Fibroblast of lung (primary cell): ENCODE results near the gene COL8A2. TPM values are rescaled to one million over a fixed set of nuclear protein-coding genes. Genes with fewer than 3 reads are reported as not detected.
A peak's percentile ranks its signal among the peaks of the same experiment; 100 is the strongest.

ENCODE experiments used
- DNase-seq, 2 donors: peaks; one replicate each; pipeline versions ENCODE4 v3.0.0 to v3.0.0-alpha.2; 2010; ENCODE audit warnings: low read depth in 2 of 2
- H2AFZ ChIP-seq: 2 replicates; pipeline ENCODE4 v1.5.1; 2012; ENCODE audit warnings: low read length, control low read depth, inconsistent platforms
- H3K27ac ChIP-seq: 2 replicates; pipeline ENCODE4 v1.5.1; 2011; ENCODE audit warnings: low read length, control low read depth; ENCODE audit not compliant: insufficient read depth
- H3K27me3 ChIP-seq: 2 replicates; pipeline ENCODE4 v1.5.1; 2011; ENCODE audit warnings: mild to moderate bottlenecking, low read length; ENCODE audit not compliant: control insufficient read depth, insufficient read depth
- H3K36me3 ChIP-seq: 2 replicates; pipeline ENCODE4 v1.5.1; 2011; ENCODE audit warnings: low read length; ENCODE audit not compliant: control insufficient read depth, insufficient read depth
- H3K4me1 ChIP-seq: 2 replicates; pipeline ENCODE4 v1.5.1; 2011; ENCODE audit warnings: low read length; ENCODE audit not compliant: control insufficient read depth, insufficient read depth; ENCODE audit errors: extremely low read depth
- H3K4me2 ChIP-seq: 2 replicates; pipeline ENCODE4 v1.5.1; 2011; ENCODE audit warnings: low read length, control low read depth; ENCODE audit not compliant: insufficient read depth; ENCODE audit errors: extremely low read depth
- H3K4me3 ChIP-seq, 4 experiments: fragments of 200-600 bp in 1 of 4; sonication (generic) in 1 of 4; replicated peaks in 1 of 4; 2 replicates each; pipeline ENCODE4 v1.5.1; 2011 to 2016; ENCODE audit warnings: low read length in 4 of 4, low read depth in 3 of 4, mild to moderate bottlenecking in 3 of 4, control low read depth in 2 of 4, inconsistent platforms in 1 of 4, mixed read lengths in 1 of 4; ENCODE audit not compliant: insufficient read depth in 1 of 4; ENCODE audit errors: control extremely low read depth in 1 of 4
- H3K79me2 ChIP-seq: 2 replicates; pipeline ENCODE4 v1.5.1; 2012; ENCODE audit warnings: mild to moderate bottlenecking, low read length, inconsistent platforms; ENCODE audit not compliant: control insufficient read depth, insufficient read depth
- H3K9ac ChIP-seq: 2 replicates; pipeline ENCODE4 v1.5.1; 2011; ENCODE audit warnings: mild to moderate bottlenecking, low read length, control low read depth; ENCODE audit not compliant: insufficient read depth
- H3K9me3 ChIP-seq: 2 replicates; pipeline ENCODE4 v1.5.1; 2012; ENCODE audit warnings: low read depth, low read length; ENCODE audit not compliant: control insufficient read depth, insufficient read depth
- H4K20me1 ChIP-seq: 2 replicates; pipeline ENCODE4 v1.5.1; 2011; ENCODE audit warnings: low read length; ENCODE audit not compliant: control insufficient read depth, insufficient read depth; ENCODE audit errors: extremely low read depth
- EZH2 ChIP-seq: IDR thresholded peaks from 2 replicates; pipeline ENCODE4 v1.5.1; 2012; ENCODE audit warnings: low read length, control low read depth, mild to moderate bottlenecking; ENCODE audit errors: missing control alignments
- polyA plus RNA-seq, 2 donors: library from polyadenylated mRNA; depleted of rRNA in 1 of 2; stranded (reverse) in 1 of 2; unstranded in 1 of 2; fragments of >200 nt; gene quantifications; 2 replicates each; pipeline ENCODE4 v1.2.1, GENCODE V29; 2011 to 2012; ENCODE audit warnings: missing spikeins in 1 of 2
- total RNA-seq: library from RNA; depleted of rRNA; stranded (reverse); fragments of >200 nt; gene quantifications from 2 replicates; pipeline ENCODE4 v1.2.1, GENCODE V29; 2014
- TF ChIP-seq, protein P1 (sequence below), 2 donors: IDR thresholded peaks in 1 of 2; conservative IDR thresholded peaks in 1 of 2; 1 replicate in 1 of 2; 2 replicates in 1 of 2; pipeline ENCODE4 v1.5.1; 2011 to 2012; ENCODE audit warnings: low read length in 2 of 2, control low read depth in 1 of 2, inconsistent platforms in 1 of 2, low read depth in 1 of 2, mild to moderate bottlenecking in 1 of 2

COL8A2 gene
- total and polyA plus RNA-seq, 2 donors (not counting 1 experiment from before 2014, with no cell fraction given), result 2.9 to 31.0 TPM

DNA sequence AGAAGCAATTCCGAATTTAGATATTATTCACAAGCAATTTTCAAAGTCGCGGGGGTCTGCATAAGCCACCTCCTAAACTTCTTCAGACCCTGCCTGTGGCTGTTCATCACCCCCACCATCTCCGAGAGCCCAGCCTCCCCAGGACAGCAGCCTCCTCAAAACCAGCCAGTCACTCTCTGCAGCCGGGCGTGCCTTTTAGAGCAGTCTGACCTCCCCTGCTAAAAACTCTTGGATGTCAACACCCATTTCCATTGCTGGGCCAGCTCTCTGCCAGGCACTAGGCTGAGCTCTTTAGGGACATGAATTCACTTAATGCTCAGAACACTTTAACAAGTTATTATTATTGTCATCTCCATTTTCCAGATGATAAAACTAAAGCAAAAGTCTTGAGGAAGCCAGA is 24.6 kb downstream of the COL8A2 start:
- Histone ChIP-seq H3K4me2 (no peak overlapping the region), H3K4me3 (no peak overlapping the region), H3K36me3 (peaks cover 5% of the 10 kb centered on the region), H3K9me3 (no peaks in the 10 kb centered on the region), H3K79me2 (no peaks in the 10 kb centered on the region), H4K20me1 (no peaks in the 10 kb centered on the region), H3K4me1 (peaks cover 2% of the 10 kb centered on the region), H3K27ac (no peak overlapping the region), H3K27me3 (no peaks in the 10 kb centered on the region), H2AFZ (no peak overlapping the region), H3K9ac (no peak overlapping the region)
- TF ChIP-seq, protein P1, sequence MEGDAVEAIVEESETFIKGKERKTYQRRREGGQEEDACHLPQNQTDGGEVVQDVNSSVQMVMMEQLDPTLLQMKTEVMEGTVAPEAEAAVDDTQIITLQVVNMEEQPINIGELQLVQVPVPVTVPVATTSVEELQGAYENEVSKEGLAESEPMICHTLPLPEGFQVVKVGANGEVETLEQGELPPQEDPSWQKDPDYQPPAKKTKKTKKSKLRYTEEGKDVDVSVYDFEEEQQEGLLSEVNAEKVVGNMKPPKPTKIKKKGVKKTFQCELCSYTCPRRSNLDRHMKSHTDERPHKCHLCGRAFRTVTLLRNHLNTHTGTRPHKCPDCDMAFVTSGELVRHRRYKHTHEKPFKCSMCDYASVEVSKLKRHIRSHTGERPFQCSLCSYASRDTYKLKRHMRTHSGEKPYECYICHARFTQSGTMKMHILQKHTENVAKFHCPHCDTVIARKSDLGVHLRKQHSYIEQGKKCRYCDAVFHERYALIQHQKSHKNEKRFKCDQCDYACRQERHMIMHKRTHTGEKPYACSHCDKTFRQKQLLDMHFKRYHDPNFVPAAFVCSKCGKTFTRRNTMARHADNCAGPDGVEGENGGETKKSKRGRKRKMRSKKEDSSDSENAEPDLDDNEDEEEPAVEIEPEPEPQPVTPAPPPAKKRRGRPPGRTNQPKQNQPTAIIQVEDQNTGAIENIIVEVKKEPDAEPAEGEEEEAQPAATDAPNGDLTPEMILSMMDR (conservative IDR thresholded peaks at IDR 0.05 in 1 of 2, IDR thresholded peaks at IDR 0.05 in 1 of 2; ENCODE audit: low read depth in 1 of 2, low read length in 2 of 2), result no peak
- TF ChIP-seq EZH2, result no peak
- no peak for DNase-seq

DNA sequence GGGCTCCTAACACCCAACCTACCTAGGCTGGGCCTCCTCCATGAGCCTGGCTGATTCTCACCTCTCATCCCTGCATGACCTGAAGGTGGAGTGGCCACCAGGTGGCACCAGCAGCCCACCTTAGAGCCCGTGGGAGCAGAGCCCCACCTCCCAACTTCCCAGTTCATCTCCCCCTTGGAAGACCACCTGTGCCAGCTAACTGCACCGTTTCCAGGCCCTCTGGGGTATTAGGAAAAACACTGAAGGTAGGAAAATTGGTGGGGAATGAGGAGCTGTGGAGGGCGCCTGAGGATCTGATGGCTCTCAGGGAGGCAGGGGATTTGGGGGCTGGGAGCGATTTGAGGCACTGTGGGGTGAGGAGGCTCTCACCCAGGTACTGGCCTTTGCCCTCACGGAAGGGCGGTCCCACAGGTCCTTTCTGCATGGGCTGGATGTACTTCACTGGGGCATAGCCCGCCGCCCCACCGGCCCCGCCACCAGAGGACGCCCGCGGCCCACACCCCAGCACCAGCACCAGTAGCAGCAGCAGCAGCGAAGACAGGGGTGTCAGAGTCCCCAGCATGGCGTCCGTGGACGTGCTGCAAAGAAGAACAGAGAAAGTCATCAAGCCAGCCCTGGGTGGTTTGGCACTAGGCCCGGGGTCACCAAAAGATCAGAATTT is 25.2 kb downstream of the COL8A2 start:
- no peak overlapping the region for H3K27ac ChIP-seq
- TF ChIP-seq EZH2, result no peak
- TF ChIP-seq, protein P1 (conservative IDR thresholded peaks at IDR 0.05 in 1 of 2, IDR thresholded peaks at IDR 0.05 in 1 of 2; ENCODE audit: low read depth in 1 of 2, low read length in 2 of 2), result peak; percentile 80 to 84
- no peaks in the 10 kb centered on the region for H4K20me1 ChIP-seq
- H3K4me1 ChIP-seq, result peaks cover 2% of the 10 kb centered on the region
- H2AFZ ChIP-seq, result no peak overlapping the region
- H3K9me3 ChIP-seq, result no peaks in the 10 kb centered on the region
- peaks cover 7% of the 10 kb centered on the region for H3K36me3 ChIP-seq
- no peaks in the 10 kb centered on the region for H3K79me2 ChIP-seq
- no peak overlapping the region for H3K4me3 ChIP-seq
- H3K9ac ChIP-seq, result no peak overlapping the region
- no peaks in the 10 kb centered on the region for H3K27me3 ChIP-seq
- no peak overlapping the region for H3K4me2 ChIP-seq
- DNase-seq, result peak; percentile 63 to 70

DNA sequence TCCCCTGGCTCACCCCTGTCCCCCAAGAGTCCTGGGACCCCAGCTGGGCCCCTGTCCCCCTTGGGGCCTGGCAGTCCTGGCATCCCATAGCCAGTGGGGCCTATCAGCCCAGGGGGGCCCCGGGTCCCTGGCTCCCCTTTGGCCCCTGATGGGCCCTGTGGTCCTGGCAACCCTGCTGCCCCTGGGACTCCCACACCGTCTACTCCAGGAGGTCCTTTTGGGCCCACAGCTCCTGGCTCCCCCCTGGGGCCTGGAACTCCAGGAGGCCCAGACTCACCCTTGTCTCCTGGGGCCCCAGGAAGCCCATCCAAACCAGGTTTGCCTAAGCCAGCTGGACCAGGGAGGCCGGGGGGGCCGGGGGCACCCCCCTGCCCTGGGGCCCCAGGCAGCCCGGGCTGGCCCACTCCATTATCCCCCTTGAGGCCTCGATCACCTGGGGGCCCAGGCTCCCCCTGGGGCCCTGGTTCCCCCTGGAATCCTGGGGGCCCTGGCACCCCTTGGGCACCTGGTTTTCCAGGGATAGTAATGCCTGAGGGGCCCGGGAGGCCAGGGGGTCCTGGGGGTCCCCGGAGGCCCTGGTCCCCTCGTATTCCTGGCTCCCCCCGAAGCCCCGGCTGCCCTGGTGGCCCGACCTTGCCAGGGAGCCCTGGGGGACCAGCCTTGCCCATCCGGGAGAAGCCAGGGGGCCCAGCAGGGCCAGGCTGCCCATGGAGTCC is 26.2 kb downstream of the COL8A2 start:
- peaks cover 12% of the 10 kb centered on the region for H3K36me3 ChIP-seq
- H2AFZ ChIP-seq, result no peak overlapping the region
- H3K4me3 ChIP-seq, result no peak overlapping the region
- H4K20me1 ChIP-seq, result no peaks in the 10 kb centered on the region
- H3K4me2 ChIP-seq, result no peak overlapping the region
- no peaks in the 10 kb centered on the region for H3K79me2 ChIP-seq
- no peak overlapping the region for H3K9ac ChIP-seq
- no peaks in the 10 kb centered on the region for H3K9me3 ChIP-seq
- TF ChIP-seq, protein P1 (conservative IDR thresholded peaks at IDR 0.05 in 1 of 2, IDR thresholded peaks at IDR 0.05 in 1 of 2; ENCODE audit: low read depth in 1 of 2, low read length in 2 of 2), result no peak
- TF ChIP-seq EZH2, result no peak
- H3K27me3 ChIP-seq, result no peaks in the 10 kb centered on the region
- H3K4me1 ChIP-seq, result peaks cover 4% of the 10 kb centered on the region
- H3K27ac ChIP-seq, result no peak overlapping the region
- DNase-seq, result no peak
